Left ventricle myocardium inferior (tissue), 1 donor: Measurements from ENCODE around the gene ENG. TPM values are rescaled to one million over a fixed set of nuclear protein-coding genes. Genes with fewer than 3 reads are reported as not detected.

Experiments used
- DNase-seq: peaks from one replicate; pipeline ENCODE4 v3.0.0-alpha.2; 2020
- H3K27ac ChIP-seq: fragments of 200-600 bp; replicated peaks from 2 replicates; pipeline ENCODE4 v1.8.0; 2021
- H3K27me3 ChIP-seq: fragments of 200-600 bp; 2 replicates; pipeline ENCODE4 v1.8.0; 2021; ENCODE audit warnings: low read depth
- H3K36me3 ChIP-seq: fragments of 200-600 bp; 2 replicates; pipeline ENCODE4 v1.8.0; 2021
- H3K4me1 ChIP-seq: fragments of 200-600 bp; 2 replicates; pipeline ENCODE4 v1.8.0; 2021
- H3K4me3 ChIP-seq: fragments of 200-600 bp; 2 replicates; pipeline ENCODE4 v1.8.0; 2021; ENCODE audit warnings: mild to moderate bottlenecking, moderate library complexity
- H3K9me3 ChIP-seq: fragments of 200-600 bp; replicated peaks from 2 replicates; pipeline ENCODE4 v1.8.0; 2021
- CTCF ChIP-seq: fragments of 200-600 bp; IDR thresholded peaks from 2 replicates; pipeline ENCODE4 v1.8.0; 2021; ENCODE audit warnings: antibody characterized with exemption, mild to moderate bottlenecking, borderline replicate concordance
- intact Hi-C: fragments of 100-400 bp; cut with micrococcal nuclease; formaldehyde crosslinking; loops from one replicate; pipeline ENCODE4 v1.11.0; 2022
- total RNA-seq: library from RNA; stranded (reverse); fragmentation: NEBNext Ultra II Directional; extraction: Animal tissue kit (Norgen Biotek cat#: 25700); gene quantifications from one replicate; pipeline ENCODE4 v1.2.1, GENCODE V29; 2021
- donor health status: DM: no; HTN: yes; CAD: no; lungs with severe emphysema.

Gene ENG
- total RNA-seq, 1 donor from 2014 or later, result 139 TPM

GRCh38 chr9:127786773-127787104, 67.7 kb downstream of the ENG start:
- Histone ChIP-seq H3K4me3 (peak overlapping the region; percentile 90), H3K9me3 (no peaks in the 10 kb centered on the region), H3K27ac (peak overlapping the region; percentile 98), H3K27me3 (no peaks in the 10 kb centered on the region), H3K4me1 (peaks cover 78% of the 10 kb centered on the region), H3K36me3 (peaks cover 49% of the 10 kb centered on the region)
- TF ChIP-seq CTCF, result peak; percentile 46
- no peak for DNase-seq
- intact Hi-C loops, result loop anchor here (5.0 kb wide), 1 partner anchor 136 kb away; no protein-coding TSS in a partner anchor

- peaks cover 43% of the 10 kb centered on the region for H3K36me3 ChIP-seq
- no peak for TF ChIP-seq CTCF
- no peaks in the 10 kb centered on the region for H3K27me3 ChIP-seq
- H3K4me3 ChIP-seq, result peak within 1 kb of the TSS; percentile 90
- peaks cover 77% of the 10 kb centered on the region for H3K4me1 ChIP-seq
- peak; percentile 91 for DNase-seq
- H3K27ac ChIP-seq, result peak within 1 kb of the TSS; percentile 98
- intact Hi-C loops, result loop anchor here (5.0 kb wide), 1 partner anchor 136 kb away; no protein-coding TSS in a partner anchor
- no peaks in the 10 kb centered on the region for H3K9me3 ChIP-seq
Observed at GRCh38 chr9:127785933-127786772, 68.3 kb downstream of the ENG start, which contains the start of gene CDK9. Gene CDK9 (plus strand): TSS chr9:127786034. CDS start chr9:127786149, 115 bp downstream.

GRCh38 chr9:127785023-127785932, 69.2 kb downstream of the ENG start:
- Histone ChIP-seq H3K36me3 (peaks cover 34% of the 10 kb centered on the region), H3K27me3 (no peaks in the 10 kb centered on the region), H3K9me3 (no peaks in the 10 kb centered on the region), H3K4me3 (peak overlapping the region; percentile 90), H3K4me1 (peaks cover 68% of the 10 kb centered on the region), H3K27ac (peak overlapping the region; percentile 98)
- intact Hi-C loops, result loop anchor here (5.0 kb wide), 1 partner anchor 137 kb away; no protein-coding TSS in a partner anchor
- peak; percentile 87 for TF ChIP-seq CTCF
- peak; percentile 89 for DNase-seq

- intact Hi-C loops, result loop anchor here (5.0 kb wide), 1 partner anchor 46 kb away; the partner anchor contains the start of gene TOR2A
- Histone ChIP-seq H3K27ac (peak overlapping the region; percentile 98), H3K4me1 (peaks cover 68% of the 10 kb centered on the region), H3K36me3 (peaks cover 15% of the 10 kb centered on the region), H3K9me3 (no peaks in the 10 kb centered on the region), H3K4me3 (no peak overlapping the region), H3K27me3 (no peaks in the 10 kb centered on the region)
- no peak for TF ChIP-seq CTCF
- DNase-seq, result peak; percentile 51
Observed at GRCh38 chr9:127783111-127784008, 71.1 kb downstream of the ENG start.
